ENCODE data around the gene ARPC5L. TPM values are rescaled to one million over a fixed set of nuclear protein-coding genes. Genes with fewer than 3 reads are reported as not detected.

The ARPC5L gene
- total and polyA plus RNA-seq, 2 experiments from 2014 or later: 35.9 to 87.3 TPM

GRCh38 chr9:124873664-124874063, 11.7 kb downstream of the ARPC5L start:
- Histone ChIP-seq H3K4me1 (ENCODE audit: insufficient read depth) (peaks cover 16% of the 10 kb centered on the region), H4K20me1 (replicated peaks; ENCODE audit: insufficient read depth) (peaks cover 52% of the 10 kb centered on the region), H3K79me2 (replicated peaks; ENCODE audit: insufficient read depth) (peaks cover 62% of the 10 kb centered on the region), H3K27ac (ENCODE audit: low read depth) (no peak overlapping the region), H2AFZ (no peak overlapping the region), H3K4me3 (no peak overlapping the region), H3F3A (replicated peaks; ENCODE audit: low read depth) (peaks cover 24% of the 10 kb centered on the region), H3K27me3 (ENCODE audit: insufficient read depth) (no peaks in the 10 kb centered on the region), H3K36me3 (ENCODE audit: insufficient read depth) (peaks cover 5% of the 10 kb centered on the region), H3K4me2 (no peak overlapping the region), H3K9me2 (ENCODE audit: insufficient read depth) (no peaks in the 10 kb centered on the region)
- Mint-ChIP-seq H3K4me3 (no peak overlapping the region), H3K27ac (no peak overlapping the region), H3K27me3 (ENCODE audit: insufficient read depth, low read depth, poor library complexity) (peaks cover 1% of the 10 kb centered on the region), H3K9me3 (no peaks in the 10 kb centered on the region), H3K36me3 (ENCODE audit: low read depth) (peaks cover 58% of the 10 kb centered on the region), H3K4me1 (peaks cover 44% of the 10 kb centered on the region)
- TF ChIP-seq JUNB (IDR thresholded peaks at IDR 0.05; ENCODE audit: unreplicated experiment) (no peak), EZH2phosphoT487 (IDR thresholded peaks at IDR 0.05; ENCODE audit: unreplicated experiment) (no peak), CTCF (conservative IDR thresholded peaks at IDR 0.05; ENCODE audit: low read depth in 2 of 2) (no peak), ZNF462 (CRISPR knock-in tag; IDR thresholded peaks at IDR 0.05) (no peak), REST (IDR thresholded peaks at IDR 0.05; ENCODE audit: unreplicated experiment) (no peak), ETS1 (IDR thresholded peaks at IDR 0.05) (no peak), EZH2 (IDR thresholded peaks at IDR 0.05; ENCODE audit: low read depth, unreplicated experiment) (no peak), STAT1 (IDR thresholded peaks at IDR 0.05; ENCODE audit: unreplicated experiment) (no peak), ZNF331 (CRISPR knock-in tag; IDR thresholded peaks at IDR 0.05; ENCODE audit: low read depth) (no peak), POLR2AphosphoS5 (IDR thresholded peaks at IDR 0.05; ENCODE audit: low read depth) (no peak), NANOG (IDR thresholded peaks at IDR 0.05; ENCODE audit: borderline replicate concordance) (no peak), CREB1 (CRISPR knock-in tag; IDR thresholded peaks at IDR 0.05; ENCODE audit: low read depth) (no peak), ZNF114 (CRISPR knock-in tag; IDR thresholded peaks at IDR 0.05) (no peak)
- no peak for ATAC-seq
- DNase-seq (ENCODE audit: low spot score): no peak

Data from GM23338 (cell line).